Fibroblast of mammary gland (primary cell): ENCODE results near the gene OSBPL9.

Experiments used
- DNase-seq: peaks from one replicate; pipeline ENCODE4 v3.0.0-alpha.2; 2010; ENCODE audit warnings: low read depth
- H3K4me3 ChIP-seq: 2 replicates; pipeline ENCODE4 v1.5.1; 2011; ENCODE audit warnings: low read depth, mild to moderate bottlenecking, low read length, moderate library complexity; ENCODE audit not compliant: control insufficient read depth
- TF ChIP-seq, protein P1 (sequence below): conservative IDR thresholded peaks from 2 replicates; pipeline ENCODE4 v1.5.1; 2011; ENCODE audit warnings: low read depth, low read length, inconsistent platforms; ENCODE audit not compliant: control insufficient read depth, insufficient read depth

OSBPL9 gene

DNA sequence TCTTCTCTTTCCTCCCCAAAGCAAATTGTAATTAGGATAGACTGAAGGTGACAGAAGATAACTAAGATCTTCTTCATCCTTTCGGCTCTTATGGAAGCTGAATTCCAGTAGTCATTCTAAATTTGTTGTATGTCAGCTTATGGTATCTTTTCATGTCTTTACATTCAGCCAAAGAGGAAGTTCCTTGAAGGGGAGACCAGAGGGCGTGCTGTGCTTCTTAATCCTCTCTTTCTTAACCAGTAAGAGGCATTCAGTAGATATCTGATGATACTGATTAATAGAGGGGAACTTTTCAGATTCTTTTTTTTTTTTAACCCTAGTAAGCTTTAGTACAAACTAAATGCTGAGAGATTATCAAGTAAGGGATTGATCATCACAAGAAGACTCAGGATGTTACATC, 102.3 kb downstream of the OSBPL9 start:
- no peak overlapping the region for H3K4me3 ChIP-seq
- TF ChIP-seq, protein P1, sequence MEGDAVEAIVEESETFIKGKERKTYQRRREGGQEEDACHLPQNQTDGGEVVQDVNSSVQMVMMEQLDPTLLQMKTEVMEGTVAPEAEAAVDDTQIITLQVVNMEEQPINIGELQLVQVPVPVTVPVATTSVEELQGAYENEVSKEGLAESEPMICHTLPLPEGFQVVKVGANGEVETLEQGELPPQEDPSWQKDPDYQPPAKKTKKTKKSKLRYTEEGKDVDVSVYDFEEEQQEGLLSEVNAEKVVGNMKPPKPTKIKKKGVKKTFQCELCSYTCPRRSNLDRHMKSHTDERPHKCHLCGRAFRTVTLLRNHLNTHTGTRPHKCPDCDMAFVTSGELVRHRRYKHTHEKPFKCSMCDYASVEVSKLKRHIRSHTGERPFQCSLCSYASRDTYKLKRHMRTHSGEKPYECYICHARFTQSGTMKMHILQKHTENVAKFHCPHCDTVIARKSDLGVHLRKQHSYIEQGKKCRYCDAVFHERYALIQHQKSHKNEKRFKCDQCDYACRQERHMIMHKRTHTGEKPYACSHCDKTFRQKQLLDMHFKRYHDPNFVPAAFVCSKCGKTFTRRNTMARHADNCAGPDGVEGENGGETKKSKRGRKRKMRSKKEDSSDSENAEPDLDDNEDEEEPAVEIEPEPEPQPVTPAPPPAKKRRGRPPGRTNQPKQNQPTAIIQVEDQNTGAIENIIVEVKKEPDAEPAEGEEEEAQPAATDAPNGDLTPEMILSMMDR: no peak
- DNase-seq: no peak

DNA sequence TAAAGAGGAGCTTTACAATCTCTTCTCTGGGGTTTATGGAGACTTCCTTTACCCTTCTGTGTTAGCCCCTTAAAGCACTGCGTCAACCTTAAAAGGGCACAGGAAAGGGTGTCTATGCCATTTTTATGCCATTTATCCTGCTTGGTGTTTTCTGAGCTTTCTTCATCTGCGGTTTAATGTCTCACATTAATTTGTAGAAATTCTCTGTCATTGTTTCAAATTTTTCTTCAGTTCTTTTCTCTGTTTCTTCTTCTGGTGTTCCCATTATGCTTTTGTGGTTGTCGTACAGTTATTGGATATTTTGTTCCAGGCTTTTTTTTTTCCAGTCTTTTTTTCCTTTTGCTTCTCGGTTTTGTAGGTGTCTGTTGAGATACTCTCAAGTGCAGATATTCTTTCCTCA, 107.9 kb downstream of the OSBPL9 start:
- no peak overlapping the region for H3K4me3 ChIP-seq
- TF ChIP-seq, protein P1: no peak
- DNase-seq: no peak

DNA sequence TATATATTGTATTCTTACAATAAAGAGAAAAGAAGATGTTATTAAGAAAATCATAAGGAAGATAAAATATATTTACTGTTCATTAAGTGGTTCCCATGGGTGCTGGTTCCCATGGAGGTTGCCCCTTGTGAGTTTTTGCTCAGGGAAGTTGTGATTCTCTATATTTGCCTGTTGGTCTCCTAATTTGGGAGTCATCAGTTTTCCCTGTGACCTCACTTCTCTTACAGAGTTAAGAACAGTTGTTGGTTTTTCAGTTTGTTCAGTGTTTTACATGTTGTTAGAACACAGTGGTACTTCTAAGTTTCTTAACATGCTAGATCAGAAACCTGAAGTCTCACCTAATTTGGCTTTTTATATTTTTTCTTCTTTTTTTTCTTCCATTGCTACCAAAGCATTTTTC, 109.2 kb downstream of the OSBPL9 start:
- no peak for DNase-seq
- TF ChIP-seq, protein P1: no peak
- no peak overlapping the region for H3K4me3 ChIP-seq

DNA sequence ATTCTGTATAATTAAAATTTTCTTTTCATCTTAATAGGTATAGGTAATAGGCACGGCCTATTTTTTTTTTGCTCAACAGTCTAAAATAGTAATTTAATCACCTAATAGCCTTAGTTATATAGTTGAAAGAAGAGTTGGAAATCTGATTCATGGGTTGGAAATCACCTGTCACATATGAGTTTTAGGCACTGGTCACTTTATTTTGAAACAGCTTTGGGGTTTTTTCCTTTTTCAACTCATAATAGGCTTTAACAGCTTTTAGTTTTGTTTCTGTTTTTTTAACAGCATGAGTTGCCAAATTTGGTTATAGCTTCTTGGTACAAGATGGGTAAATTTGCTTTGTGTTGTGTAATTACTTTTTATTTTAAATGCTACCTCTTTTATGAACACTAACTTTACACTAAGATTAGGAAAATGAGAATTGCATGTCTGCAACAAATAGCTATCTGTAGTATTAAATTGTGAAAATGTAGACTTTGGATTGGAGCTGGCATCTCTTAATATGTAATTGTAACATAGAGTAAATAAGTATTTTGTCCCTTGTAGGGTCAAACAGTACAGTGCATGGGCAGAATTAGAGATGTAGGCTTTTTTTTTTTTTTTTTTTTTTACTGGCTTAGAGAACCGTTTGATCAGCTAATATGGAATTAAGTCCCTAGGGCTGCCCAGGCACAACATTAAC, 109.8 kb downstream of the OSBPL9 start:
- no peak for DNase-seq
- H3K4me3 ChIP-seq: no peak overlapping the region
- TF ChIP-seq, protein P1: no peak

DNA sequence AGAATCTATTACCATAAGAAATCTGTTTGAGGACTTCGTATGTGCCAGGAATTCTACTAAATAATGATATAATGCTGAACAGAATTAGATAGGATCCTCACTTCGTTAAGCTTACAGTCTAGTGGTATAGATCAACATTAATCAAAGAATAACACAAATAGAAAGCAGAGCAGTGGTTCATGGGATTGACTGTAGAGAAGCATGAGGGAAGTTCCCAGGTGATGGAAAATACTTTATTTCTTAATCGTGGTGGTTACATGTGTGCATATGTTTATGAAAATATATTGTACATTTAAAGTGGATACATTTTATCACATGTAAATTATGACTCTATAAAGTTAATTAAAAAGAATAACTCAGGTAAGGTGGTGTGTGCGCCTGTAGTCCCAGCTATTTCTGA, 110.5 kb downstream of the OSBPL9 start:
- TF ChIP-seq, protein P1: no peak
- DNase-seq: no peak
- H3K4me3 ChIP-seq: no peak overlapping the region

DNA sequence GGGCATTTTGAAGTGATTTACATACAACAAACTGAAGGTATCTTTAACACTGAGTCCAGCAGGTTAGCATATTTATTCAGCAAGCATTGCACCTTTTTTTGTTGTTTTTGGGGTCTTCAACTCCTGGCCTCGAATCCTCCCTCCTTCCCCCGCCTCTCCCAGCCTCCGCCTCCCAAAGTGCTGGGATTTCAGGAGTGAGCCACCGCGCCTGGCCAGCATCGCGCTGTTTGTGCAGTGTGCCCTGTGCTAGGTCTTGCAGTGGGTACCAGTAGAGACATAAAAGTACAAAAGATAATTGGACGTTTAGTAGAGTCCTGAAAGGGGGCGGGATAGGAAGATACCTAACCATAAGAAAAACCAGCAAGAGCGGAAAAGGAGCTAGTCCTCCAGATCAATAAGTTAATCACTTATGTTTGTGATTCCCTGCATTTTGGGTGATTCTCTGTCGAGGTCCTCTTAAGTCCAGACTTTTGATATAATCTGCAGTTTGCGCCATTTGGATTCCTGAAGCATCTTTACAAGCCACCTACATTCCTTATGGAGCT, 111.8 kb downstream of the OSBPL9 start:
- peak; percentile 16 for DNase-seq
- H3K4me3 ChIP-seq: peak overlapping the region; percentile 74
- TF ChIP-seq, protein P1: no peak
